Rectal smooth muscle tissue (tissue), 1 donor: ENCODE data around the gene CNTF.

Experiments used
- H3K27ac ChIP-seq: one replicate; pipeline ENCODE4 v1.7.0; 2013; ENCODE audit warnings: low read depth, low read length, inconsistent platforms
- H3K27me3 ChIP-seq: one replicate; pipeline ENCODE4 v1.7.0; 2013; ENCODE audit warnings: low read length; ENCODE audit not compliant: control insufficient read depth, insufficient read depth
- H3K36me3 ChIP-seq: one replicate; pipeline ENCODE4 v1.7.0; 2013; ENCODE audit warnings: low read length; ENCODE audit not compliant: control insufficient read depth, insufficient read depth
- H3K4me1 ChIP-seq: one replicate; pipeline ENCODE4 v1.7.0; 2013; ENCODE audit warnings: low read length; ENCODE audit not compliant: control insufficient read depth, insufficient read depth
- H3K4me3 ChIP-seq: one replicate; pipeline ENCODE4 v1.7.0; 2013; ENCODE audit warnings: low read length
- H3K9ac ChIP-seq: one replicate; pipeline ENCODE4 v1.7.0; 2013; ENCODE audit warnings: low read length

CNTF gene

DNA sequence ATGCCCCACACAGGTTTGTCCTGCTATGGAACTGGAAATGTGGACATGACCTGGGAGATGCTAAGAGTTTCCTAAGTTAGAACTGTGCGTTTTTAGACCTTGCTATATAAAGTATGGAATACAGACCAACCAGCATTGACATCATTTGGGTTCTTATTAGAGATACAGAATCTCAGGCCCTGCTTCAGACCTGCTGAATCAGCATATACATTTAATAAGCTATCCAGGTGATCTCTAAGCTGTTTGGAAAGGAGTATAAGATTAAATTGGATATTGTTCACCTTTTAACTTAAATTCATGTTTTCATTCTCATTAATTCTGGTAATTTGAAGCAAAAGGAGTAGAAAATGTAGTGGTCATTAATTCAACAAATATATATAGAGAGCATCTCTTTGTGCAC lies 6.9 kb upstream of the CNTF start:
- no peak overlapping the region for H3K9ac ChIP-seq
- peaks cover 34% of the 10 kb centered on the region for H3K36me3 ChIP-seq
- no peaks in the 10 kb centered on the region for H3K4me1 ChIP-seq
- H3K27me3 ChIP-seq, result no peaks in the 10 kb centered on the region
- no peak overlapping the region for H3K4me3 ChIP-seq
- H3K27ac ChIP-seq, result no peak overlapping the region

- Histone ChIP-seq H3K36me3 (peaks cover 32% of the 10 kb centered on the region), H3K27ac (no peak overlapping the region), H3K4me1 (no peaks in the 10 kb centered on the region), H3K9ac (no peak overlapping the region), H3K27me3 (no peaks in the 10 kb centered on the region), H3K4me3 (no peak overlapping the region)
Observed at GRCh38 chr11:58616594-58616993, 5.9 kb upstream of the CNTF start.

- Histone ChIP-seq H3K4me3 (no peak overlapping the region), H3K36me3 (peaks cover 22% of the 10 kb centered on the region), H3K9ac (no peak overlapping the region), H3K4me1 (peaks cover 4% of the 10 kb centered on the region), H3K27ac (no peak overlapping the region), H3K27me3 (no peaks in the 10 kb centered on the region)
Observed at GRCh38 chr11:58617976-58618557, 4.4 kb upstream of the CNTF start.

- Histone ChIP-seq H3K4me1 (peaks cover 4% of the 10 kb centered on the region), H3K9ac (no peak overlapping the region), H3K36me3 (peaks cover 6% of the 10 kb centered on the region), H3K27me3 (no peaks in the 10 kb centered on the region), H3K27ac (no peak overlapping the region), H3K4me3 (no peak overlapping the region)
Observed at GRCh38 chr11:58621586-58622262, 741 bp upstream of the CNTF start.

DNA sequence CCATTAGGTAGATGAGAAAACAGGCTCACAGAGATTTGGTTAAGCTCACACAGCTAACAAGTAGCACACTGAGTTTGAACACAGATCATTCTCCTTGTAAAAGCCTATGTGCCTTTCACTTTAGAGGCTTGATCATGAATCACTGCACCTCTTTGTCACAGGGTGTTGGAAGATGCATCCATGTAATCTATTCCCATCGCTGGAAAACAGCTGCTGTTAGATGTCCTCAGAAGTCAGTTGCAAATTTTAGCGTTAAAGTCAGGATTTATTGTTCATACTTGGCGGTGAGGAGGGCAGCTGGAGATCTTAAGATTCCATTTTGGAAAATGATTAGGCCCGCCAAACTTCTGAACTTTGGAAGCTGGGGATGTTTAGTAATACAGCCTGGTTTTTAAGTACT lies 2.6 kb downstream of the CNTF start:
- Histone ChIP-seq H3K9ac (no peak overlapping the region), H3K27ac (no peak overlapping the region), H3K27me3 (no peaks in the 10 kb centered on the region), H3K4me3 (no peak overlapping the region), H3K4me1 (peaks cover 11% of the 10 kb centered on the region), H3K36me3 (no peaks in the 10 kb centered on the region)

GRCh38 chr11:58625826-58626460 lies 3.5 kb downstream of the CNTF start:
- Histone ChIP-seq H3K36me3 (no peaks in the 10 kb centered on the region), H3K4me3 (no peak overlapping the region), H3K27me3 (no peaks in the 10 kb centered on the region), H3K9ac (no peak overlapping the region), H3K4me1 (peaks cover 11% of the 10 kb centered on the region), H3K27ac (no peak overlapping the region)

- peak overlapping the region; percentile 30 for H3K27ac ChIP-seq
- no peak overlapping the region for H3K9ac ChIP-seq
- no peaks in the 10 kb centered on the region for H3K36me3 ChIP-seq
- no peaks in the 10 kb centered on the region for H3K27me3 ChIP-seq
- peaks cover 11% of the 10 kb centered on the region for H3K4me1 ChIP-seq
- no peak overlapping the region for H3K4me3 ChIP-seq
Observed at GRCh38 chr11:58626934-58627483, 4.5 kb downstream of the CNTF start.

GRCh38 chr11:58628446-58628845 lies 6.0 kb downstream of the CNTF start:
- H3K27me3 ChIP-seq, result no peaks in the 10 kb centered on the region
- peaks cover 7% of the 10 kb centered on the region for H3K4me1 ChIP-seq
- no peaks in the 10 kb centered on the region for H3K36me3 ChIP-seq
- no peak overlapping the region for H3K27ac ChIP-seq
- H3K9ac ChIP-seq, result no peak overlapping the region
- no peak overlapping the region for H3K4me3 ChIP-seq

GRCh38 chr11:58629857-58630256 lies 7.4 kb downstream of the CNTF start:
- H3K4me3 ChIP-seq, result no peak overlapping the region
- peaks cover 7% of the 10 kb centered on the region for H3K4me1 ChIP-seq
- H3K27ac ChIP-seq, result no peak overlapping the region
- no peak overlapping the region for H3K9ac ChIP-seq
- H3K36me3 ChIP-seq, result no peaks in the 10 kb centered on the region
- H3K27me3 ChIP-seq, result no peaks in the 10 kb centered on the region

DNA sequence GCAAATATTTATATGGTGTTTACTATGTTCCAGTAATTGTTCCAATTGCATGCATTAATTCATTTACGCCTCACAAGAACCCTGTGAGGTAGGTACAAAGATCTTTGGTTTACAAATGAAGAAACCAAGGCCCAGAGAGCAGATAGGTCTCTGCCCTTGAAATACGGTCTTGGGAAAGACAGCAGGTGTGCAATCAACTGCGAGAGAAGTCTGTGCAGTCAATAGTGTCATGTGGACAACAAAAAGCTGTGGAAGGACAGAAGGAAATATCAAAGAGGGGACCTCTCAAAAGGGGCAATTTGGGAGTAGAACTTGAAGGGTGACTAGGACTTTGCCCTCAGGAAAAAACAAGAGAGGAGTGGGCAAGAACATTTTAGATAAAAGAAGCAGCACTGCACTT lies 8.9 kb downstream of the CNTF start:
- Histone ChIP-seq H3K27me3 (no peaks in the 10 kb centered on the region), H3K4me1 (peaks cover 7% of the 10 kb centered on the region), H3K4me3 (no peak overlapping the region), H3K27ac (no peak overlapping the region), H3K9ac (no peak overlapping the region), H3K36me3 (no peaks in the 10 kb centered on the region)

DNA sequence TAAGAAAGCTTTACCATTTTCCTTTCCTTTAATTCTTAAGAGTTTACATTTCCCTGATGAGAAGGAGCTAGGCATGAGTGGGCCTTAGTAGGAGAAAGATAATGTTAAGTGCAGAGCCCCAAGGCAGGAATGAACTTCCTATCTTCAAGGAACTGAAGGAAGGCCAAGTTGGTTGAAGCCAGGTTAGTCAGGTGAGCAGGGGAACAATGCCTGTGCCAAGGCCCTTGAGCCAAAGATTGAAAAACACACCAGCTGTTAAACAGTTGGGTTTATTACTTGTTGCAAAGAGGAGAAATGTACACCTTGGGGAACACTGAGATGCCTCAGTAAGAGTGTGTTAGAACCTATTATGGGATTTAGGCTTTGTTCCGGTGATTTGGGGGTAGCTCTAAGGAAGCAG lies 10.0 kb downstream of the CNTF start:
- H3K9ac ChIP-seq, result no peak overlapping the region
- no peaks in the 10 kb centered on the region for H3K27me3 ChIP-seq
- peaks cover 6% of the 10 kb centered on the region for H3K4me1 ChIP-seq
- no peaks in the 10 kb centered on the region for H3K36me3 ChIP-seq
- no peak overlapping the region for H3K4me3 ChIP-seq
- H3K27ac ChIP-seq, result no peak overlapping the region

DNA sequence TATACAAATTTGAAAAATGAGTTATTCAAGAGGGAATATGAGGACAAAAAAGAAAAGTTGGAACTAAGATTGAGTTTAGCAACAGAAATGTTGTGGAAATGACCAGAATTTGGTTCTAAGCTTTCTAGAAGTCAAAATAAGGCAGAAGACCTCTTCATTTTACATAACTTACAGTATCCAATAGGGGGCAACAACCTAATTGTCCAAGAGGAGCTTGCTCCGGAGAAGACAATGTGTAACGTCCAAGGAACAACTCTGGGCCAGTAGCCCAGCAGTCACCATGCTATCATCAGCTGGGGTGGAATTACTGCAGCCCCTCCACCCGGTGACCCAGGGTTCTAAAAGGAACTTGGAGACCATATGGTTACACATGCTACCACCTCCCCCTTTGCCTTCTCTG lies 14.1 kb downstream of the CNTF start:
- Histone ChIP-seq H3K27ac (no peak overlapping the region), H3K36me3 (no peaks in the 10 kb centered on the region), H3K4me1 (no peaks in the 10 kb centered on the region)

More for the DNA sequence above, 14.1 kb downstream of the CNTF start:
- no peak overlapping the region for H3K4me3 ChIP-seq
- H3K9ac ChIP-seq, result no peak overlapping the region
- no peaks in the 10 kb centered on the region for H3K27me3 ChIP-seq
